Medulla oblongata (tissue), 1 donor: ENCODE measurements around the gene ZNF716.
"Not testable (repeated sequence)": the region's sequence is repeated elsewhere in the genome, so short reads cannot be mapped to it uniquely, and the experiment has no call there.

Source experiments
- DNase-seq: peaks from one replicate; pipeline ENCODE4 v3.0.0-alpha.2; 2015; ENCODE audit errors: extremely low spot score

Gene ZNF716

DNA sequence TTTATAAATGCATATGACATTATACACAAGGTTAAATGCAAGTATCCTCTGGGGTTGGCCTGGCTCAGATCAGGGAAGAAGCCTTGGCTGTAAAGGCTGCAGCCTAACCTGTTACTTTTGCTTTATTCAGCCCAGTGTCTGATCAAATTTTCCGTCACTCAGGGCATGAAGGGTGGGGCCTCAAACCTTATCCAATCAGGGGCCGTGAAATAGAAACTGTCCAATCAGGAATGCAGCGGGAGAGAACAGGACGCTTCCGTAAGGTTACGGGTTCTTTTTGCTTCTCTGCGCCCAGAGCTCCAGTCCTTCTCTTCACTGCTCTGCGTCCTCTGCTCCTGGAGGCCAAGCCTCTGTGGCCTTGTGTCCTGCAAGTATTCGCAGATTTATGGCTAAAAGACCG, at the start of gene ZNF716:
ZNF716 (plus strand) TSS at position 274 of the 400 bp plus-strand sequence; CDS start at position 386, 112 bp downstream.
- no peak for DNase-seq

DNA sequence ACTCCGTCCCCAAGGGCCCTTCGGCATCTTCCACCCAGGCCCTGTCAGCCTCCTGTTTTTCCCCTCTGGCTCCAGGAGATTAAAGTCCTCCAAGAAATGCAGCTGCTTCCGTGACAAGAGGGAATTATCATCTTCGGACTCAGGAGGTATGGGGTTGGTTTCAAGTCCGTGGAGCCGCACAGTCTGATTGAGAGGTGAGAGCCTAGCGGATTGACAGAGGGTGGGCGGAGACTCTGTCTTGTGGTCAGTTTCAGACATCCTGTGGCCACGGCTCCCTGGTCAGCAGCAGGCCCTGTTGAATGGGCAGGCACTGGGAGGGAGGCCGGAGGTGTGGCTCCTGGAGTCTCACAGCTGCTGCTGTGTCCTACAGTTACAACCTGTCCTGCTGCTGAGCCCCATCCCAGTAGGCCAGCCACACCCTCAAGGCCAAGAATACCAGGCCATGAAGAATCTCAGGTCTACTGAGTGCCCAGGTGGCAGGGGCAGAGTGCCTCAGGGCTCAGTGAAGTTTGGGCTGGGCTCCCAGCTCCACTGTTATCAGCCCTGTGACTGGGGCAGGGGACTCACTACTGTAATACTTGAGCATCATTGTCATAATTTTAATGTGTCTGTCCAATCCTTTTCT, 49.3 kb upstream of the ZNF716 start:
- no peak for DNase-seq

DNA sequence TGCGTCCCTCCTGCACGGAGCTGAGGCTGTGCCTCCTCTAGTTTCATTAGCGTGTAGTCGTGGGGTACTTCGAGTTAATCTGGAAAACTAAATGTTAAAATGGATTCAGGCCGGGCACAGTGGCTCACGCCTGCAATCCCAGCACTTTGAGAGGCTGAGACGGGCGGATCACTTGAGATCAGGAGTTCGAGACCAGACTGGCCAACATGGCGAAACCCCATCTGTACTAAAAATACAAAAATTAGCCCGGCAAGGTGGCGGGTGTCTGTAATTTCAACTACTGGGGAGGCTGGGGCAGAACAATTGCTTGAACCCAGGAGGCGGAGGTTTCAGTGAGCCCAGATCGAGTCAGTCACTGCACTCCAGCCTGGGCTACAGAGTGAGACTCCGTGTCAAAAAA, 46.9 kb upstream of the ZNF716 start:
- DNase-seq, result not testable (repeated sequence)

DNA sequence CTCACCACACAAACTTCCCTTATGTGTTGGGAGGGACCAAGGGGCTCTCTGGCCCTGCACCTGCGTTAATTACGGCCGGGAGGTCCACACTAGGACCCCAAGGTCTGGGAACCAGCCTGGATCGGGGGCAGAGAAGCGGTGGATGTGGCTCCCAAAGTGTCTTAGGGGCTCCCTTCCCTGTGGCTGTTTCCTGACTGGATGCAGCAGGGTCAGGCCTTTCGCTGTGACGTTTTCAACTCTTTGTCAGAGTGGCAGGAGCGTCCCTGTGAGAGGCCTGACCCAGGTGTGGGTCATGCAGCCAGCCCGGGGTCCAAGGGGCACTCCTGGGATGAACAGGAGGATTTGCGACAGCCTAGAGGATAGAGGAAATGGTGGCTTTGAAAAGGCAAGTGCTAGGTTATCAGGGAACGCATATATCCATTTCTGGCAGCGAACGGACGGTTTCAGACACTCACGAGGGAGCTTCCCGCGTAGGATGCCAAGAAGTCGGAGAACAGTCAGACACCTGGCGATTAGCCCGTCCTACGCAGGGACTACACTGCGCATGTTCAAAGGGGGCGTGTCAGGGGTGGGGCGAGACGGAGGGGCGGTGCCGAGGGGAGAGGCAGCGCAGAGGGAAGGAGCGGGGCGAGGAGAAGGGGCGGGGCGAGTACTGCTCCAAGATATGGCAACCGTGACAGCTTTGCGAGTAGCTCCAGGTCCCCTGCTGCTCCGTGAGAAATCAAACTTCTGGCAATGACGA, 46.2 kb upstream of the ZNF716 start:
- DNase-seq, result peak; percentile 48

DNA sequence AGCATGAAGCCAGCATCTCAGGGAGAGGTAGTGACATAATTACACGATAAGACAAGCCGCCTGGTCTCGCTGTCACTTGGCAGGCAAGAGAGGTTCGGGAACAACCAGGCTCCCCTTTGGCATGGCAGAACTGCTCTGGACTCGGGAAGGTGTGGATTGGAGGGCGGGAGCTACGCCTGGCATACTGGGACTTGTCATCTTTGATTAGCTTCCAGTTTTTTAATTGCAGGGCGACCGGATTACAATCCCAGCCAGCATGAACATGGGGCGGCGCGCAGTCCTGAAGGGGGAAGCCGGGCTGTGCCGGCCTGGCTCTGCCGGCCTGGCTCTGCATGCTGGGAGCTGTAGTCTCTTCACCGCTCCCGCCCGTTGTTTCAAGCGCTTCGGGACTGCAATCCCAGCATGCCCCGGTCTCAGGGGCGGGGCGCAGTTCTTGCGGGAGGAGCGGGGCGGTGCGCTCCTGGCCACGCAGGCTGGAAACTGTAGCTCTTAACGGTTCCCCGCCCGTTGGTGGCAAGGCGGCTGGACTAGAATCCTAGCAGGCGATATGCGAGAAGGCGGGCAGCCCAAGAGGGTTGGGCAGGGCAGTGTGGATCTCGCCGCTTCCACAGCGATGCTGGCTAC, 45.5 kb upstream of the ZNF716 start:
- DNase-seq, result peak; percentile 50

DNA sequence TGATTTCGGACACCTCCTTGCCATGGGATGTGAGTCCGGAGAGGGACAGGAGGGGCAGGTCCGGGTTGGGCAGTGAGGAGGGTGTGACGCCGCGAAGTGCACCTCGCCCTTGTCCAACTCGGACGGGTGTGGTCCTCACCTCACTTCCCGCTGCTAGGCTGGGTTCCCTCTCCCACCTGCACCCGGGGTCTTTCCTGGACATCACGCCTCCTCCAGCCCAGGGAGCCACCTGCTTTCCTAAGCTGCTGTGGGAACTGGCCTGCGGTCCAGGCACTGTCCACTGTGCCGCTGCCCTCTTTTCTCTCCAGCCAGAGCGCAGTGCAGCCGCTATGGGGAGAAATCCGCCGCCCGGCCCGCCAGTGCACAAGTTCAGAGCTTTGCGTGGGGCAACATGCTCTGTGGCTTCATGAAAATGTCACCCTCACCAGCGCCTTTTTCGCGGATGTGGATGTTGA, 45.0 kb upstream of the ZNF716 start:
- DNase-seq, result no peak

DNA sequence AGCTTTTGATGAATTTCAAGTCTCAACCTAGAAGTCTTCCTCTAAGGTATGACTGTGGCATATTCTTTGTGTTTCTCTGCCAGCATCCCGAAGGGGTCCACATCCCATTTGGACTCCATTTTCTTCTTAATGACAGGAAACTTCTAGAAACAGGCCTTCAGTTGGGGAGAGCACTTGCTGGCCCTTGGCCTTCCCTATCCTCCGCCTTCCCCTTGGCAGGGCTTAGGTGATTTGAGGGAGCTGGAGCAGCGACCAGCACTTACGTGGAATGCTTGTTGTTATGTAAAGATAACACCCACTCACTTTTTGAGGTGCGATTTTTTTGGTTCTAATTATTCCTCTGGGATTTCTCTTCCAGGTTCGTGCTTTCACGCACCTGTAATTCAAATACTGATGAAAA, 42.9 kb upstream of the ZNF716 start:
- DNase-seq, result no peak

DNA sequence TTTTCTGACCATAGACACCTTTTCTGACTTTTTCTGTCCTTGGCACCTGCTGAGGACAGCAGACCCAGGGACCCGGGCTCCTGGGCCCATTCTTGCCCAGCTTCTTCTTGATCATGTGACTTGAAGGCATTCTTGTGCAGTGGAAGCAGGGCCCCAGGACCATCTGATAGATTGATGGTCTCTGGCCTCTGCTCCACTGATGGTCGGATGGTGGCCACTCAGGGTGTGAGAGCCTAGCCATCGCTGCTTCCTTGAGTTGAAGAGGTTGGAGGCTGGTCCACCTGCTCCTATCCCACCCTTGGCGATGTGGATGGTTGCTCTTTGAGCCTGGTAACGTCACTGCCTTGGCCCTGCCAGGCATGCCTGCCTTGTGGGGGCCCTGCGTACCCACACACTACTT, 37.8 kb upstream of the ZNF716 start:
- DNase-seq, result no peak

DNA sequence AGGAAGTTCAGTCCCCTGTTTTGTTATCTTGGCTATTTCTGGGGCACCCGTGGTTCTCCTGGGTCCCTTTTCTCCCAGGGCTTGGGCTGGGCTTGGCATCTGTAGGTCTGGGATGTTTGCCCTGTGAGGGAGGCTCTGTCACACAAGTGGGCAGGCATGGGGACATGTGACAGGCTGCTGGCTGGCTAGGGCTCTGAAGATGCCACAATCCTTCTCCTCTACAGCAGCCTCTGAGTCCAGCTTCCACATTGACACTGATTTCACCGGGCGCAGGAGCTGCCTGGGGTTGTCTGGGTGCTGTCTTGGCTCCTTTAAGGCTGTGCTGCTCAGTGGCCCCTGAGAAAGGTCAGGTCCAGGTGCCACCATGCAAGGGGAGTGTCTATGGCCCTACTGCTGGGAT, 37.4 kb upstream of the ZNF716 start:
- no peak for DNase-seq

DNA sequence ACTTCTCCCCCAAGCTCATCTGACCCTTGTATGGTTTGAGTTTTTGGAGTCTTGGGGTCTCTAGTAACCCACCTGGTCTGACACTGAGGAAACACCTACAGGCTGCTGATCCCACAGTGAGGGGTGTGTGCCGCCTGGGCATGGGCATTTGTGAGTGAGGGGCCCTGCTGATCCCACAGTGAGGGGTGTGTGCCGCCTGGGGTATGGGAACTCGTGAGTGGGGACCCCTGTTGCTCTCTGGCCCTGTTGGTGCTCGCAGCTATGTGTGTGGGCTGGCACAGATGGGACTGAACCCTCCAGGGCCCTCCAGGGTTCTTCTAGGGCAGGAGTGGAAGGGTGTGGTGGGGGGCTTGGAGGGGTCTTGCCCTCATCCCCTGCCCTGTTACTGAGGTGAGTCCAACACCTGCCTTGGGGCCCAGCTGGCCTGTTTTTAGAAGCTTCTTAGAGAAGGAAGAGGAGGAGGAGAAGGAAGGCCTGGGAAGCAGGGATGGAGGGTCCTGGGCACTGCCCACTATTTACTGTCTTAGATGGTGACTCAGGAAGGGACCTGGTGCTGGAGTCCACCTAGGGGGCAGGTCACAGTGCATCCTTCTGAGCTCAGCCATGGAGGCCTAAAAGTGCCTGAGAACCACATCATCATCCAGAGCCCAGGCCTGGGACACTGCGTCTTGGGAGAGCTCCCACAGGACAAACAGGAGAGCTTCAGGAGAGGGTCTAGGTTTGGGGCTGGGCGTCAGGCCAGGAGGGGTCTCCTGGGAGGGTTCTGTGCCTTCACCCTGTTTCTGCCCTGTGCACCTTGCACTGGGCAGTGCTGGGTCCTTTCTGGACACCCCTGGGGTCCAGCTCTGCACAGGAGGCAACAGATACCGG, 36.2 kb upstream of the ZNF716 start:
- DNase-seq, result no peak

DNA sequence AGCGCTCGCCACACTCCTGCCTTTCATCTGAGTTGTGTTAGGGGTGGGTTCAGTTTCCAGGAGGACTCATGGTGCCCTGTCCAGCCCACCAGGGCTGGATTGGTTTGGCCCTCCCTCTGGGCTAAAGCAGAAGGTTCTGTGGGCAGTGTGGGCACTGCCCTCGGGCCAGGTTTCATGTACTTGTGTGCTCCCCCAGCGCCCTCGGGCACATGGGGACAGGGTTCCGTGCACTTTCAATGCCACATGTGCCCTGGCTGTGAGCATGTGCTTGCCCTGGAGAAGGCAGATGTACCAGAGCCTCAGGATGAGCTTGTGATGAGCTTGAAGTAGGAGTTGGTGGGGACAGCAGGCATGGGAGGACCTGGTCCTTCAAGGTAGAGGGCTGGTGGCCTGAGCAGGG, 35.6 kb upstream of the ZNF716 start:
- no peak for DNase-seq

DNA sequence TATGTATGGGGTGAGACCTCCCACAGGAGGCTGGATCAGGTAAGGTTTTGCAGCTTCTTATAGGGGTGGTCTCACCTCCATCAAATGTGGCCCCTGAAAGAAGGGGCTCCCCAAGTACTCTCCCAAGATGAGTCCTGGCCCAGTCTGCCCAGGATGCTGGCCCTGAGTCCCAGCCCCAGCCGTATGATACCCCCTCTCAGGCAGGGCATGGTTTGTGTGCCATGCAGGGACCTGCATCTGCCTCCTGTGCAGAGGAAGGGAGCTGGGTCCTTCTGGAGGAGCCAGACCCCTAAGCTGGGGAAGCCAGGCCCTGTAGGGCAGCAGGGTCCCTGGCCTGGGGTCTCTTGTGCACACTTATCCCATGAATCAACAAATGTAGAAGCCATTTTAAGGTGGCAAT, 35.1 kb upstream of the ZNF716 start:
- no peak for DNase-seq

DNA sequence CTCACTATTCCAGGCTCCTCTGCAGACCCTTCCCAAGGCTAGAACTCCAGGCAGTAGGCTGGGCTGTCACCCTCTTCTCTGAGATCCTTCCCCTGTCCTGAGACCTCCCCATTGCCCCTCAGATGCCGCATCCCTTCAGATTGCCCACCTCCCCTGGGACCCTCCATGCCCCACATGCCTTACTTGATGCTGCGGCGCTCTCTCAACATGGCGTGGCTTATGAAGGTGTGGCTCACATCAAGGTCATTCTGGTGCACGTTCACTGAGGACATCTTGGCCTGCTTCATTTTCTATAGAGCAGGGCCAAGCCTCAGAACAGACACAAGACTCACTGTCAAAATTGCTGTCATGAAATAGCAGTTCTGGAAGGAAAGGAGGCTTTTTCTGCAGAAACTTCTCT, 34.7 kb upstream of the ZNF716 start:
- no peak for DNase-seq

DNA sequence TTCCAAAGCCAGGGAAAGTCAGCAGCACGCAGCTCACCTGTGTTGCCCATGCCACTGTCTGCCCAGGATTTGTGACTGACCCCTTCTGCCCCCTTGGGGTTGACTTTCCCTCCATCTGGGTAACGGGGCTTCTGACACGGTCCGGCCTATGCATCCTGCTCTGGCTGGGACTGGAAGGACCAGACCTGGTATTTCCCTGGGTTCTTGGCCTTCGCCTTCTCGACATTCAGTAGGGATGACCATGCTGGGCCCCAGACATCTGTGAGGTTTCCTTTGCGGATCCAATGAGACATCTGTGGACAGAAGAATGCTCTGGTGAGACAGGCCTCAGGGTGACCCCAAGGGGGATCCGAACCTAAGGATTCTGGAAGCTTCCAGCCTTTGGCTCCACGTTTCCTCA, 34.2 kb upstream of the ZNF716 start:
- no peak for DNase-seq

DNA sequence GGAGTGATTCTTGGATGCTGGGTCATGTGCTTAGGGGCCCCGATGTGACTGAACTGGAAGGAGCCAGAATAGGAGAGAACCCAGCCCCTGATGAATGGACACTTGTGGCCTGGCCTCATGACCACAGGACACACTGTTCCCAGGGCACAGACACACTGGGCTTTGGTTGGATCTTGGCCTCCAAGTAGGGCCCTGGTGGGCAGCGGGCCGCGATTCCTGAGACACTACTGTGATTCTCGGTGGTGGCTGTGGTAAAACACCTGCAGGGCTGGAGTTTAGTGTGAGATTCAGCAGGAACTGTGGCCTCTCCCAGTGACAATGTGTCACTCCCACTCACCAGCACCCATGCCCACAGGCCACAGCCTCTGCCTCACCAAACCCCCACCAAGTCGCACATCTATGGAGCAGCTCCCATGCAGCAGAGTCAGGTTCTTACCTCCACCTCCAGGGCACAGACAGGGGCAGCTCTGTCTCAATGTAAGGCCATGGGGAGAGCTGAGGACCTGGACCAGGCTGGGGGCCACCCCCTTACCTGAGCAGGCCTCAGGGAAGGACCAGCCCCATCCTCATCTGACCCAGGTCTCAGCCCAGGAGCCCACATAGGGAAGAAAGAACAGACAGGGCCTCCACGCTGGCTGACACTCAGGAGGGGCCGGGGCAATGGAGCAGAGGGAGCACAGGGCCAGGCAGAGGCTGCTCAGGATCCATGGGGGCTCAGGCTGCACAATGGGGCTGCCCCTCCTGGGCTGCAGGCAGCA, 33.2 kb upstream of the ZNF716 start:
- no peak for DNase-seq

DNA sequence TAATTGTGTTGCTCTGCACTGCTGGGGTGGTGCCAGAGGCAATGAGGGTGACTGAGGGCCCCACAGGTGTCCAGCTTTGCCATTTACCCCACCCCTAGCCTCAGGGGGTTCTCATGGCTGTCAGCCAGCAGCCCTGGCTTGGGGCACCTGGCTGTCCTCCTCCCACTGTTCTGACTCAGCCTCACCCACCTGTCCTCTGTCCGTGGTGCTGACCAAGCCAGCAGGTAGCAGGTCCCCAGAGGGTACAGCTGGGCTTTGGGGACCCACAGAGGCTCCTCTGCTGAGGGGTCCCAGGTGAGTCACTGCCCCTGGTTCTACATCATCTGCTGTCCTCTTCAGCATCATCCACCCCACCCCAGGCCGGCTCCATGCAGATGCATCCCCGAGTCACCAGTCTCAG, 32.2 kb upstream of the ZNF716 start:
- no peak for DNase-seq

DNA sequence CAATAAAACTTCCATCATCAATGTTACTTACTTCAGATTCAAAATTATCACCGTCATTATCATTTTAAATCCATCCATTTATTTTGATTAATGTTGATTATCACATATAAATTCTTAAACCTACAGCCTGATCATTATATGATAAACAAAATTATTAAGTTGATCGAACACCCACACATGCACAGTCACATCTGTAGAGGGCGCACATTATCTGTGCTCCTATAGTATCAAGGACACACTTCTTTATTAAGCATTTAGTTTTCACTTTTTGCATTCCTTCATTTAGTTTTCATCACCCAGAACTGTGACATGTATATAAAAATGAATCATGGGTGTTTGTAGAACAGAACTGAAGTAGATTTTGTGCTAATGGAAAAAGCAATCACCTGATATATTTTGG, 26.2 kb upstream of the ZNF716 start:
- DNase-seq, result no peak

DNA sequence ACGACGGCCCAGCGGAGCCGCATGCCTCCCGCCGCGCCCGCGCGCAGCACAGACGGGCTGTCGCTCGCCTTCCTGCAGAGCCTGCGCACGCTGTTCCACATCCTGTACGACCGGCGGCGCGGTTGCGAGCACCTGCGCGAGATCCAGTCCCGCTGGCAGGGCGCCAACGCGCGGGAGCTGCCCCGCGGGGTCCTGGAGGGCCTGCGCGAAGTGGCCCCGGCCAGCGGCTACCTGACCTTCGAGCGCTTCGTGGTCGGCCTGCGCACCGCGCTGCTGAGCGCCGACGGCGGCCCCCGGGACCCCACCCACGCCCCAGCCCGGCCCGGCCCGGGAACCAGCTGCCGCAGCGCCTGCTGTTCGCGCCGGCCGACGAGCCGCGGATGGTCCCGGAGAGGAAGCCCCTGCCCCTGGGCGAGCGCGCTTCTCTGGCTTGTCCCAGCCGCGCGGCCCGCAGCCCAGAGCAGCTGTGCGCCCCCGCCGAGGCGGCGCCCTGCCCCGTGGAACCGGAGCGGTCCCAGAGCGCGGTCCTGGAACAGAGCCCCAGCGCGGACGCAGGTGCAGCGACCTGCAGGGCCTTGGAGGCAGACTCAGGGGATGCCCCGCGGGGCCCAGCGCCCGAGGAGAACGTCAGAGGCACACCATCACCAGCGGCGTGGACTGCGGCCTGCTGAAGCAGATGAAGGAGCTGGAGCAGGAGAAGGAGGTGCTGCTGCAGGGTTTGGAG, 25.3 kb upstream of the ZNF716 start:
- no peak for DNase-seq

DNA sequence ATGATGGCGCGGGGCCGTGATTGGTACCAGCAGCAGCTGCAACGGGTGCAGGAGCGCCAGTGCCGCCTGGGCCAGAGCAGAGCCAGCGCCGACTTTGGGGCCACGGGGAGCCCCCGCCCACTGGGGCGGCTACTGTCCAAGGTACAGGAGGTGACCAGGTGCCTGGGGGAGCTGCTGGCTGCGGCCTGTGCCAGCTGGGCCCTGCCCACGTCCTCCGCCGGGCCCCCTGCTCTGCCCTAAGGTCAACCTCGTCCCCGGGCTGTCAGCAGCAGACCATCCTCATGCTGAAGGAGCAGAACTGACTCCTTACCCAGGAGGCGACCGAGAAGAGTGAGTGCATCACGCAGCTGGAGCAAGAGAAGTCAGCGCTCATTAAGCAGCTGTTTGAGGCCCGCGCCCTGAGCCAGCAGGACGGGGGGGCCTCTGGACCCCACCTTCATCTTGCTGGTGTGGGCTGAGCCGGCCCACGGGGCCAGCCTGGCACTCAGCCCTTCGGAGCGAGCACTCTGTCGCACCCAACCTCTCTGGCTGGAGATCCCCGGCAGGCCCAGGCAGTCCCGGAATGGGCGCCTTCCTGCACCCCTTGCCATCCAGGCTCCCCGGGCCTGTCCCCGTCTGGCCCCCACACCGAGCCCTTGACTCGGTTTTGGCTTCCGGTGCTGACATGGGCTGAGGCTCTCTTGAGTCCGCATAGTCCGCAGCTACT, 24.6 kb upstream of the ZNF716 start:
- DNase-seq, result no peak

DNA sequence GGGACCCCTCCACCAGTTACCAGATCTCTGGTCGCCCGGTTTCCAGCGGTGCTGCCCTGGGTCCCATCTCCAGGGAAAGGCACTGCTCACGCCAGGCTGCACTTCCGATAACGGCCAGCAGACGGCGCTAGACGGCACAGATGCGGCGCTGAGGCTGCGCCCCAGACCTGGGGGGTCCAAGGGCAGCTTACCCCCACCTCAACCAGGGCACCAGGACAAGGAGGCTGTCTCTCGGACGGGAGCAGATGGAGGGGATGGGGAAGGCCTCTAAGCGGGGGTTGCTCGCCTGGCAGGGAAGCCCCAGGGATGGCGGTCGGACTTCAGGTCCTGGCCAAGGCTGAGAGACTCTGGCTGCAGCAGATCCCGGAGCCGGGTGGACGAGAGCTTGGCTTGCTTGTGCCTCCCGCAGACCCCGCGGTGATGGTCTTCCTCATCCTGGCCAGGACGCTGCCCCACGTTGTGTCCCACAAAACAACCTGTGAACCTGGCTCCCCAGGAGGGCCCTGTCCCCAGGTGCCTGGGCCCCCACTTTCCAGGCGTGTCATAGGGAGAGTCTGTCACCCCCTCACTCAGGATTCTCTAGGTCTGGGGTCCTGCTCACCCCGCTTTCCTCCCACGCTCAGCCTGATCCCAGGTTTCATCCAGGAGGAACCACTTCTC, 23.9 kb upstream of the ZNF716 start:
- DNase-seq, result no peak
